GM18520 (cell line): Measurements from ENCODE around the gene ANO4.

ENCODE experiments used
- ATAC-seq: cut with Tn5 transposase; IDR thresholded peaks from one replicate; pipeline ENCODE4 v1.9.1; 2021; ENCODE audit not compliant: unreplicated experiment

ANO4 gene

DNA sequence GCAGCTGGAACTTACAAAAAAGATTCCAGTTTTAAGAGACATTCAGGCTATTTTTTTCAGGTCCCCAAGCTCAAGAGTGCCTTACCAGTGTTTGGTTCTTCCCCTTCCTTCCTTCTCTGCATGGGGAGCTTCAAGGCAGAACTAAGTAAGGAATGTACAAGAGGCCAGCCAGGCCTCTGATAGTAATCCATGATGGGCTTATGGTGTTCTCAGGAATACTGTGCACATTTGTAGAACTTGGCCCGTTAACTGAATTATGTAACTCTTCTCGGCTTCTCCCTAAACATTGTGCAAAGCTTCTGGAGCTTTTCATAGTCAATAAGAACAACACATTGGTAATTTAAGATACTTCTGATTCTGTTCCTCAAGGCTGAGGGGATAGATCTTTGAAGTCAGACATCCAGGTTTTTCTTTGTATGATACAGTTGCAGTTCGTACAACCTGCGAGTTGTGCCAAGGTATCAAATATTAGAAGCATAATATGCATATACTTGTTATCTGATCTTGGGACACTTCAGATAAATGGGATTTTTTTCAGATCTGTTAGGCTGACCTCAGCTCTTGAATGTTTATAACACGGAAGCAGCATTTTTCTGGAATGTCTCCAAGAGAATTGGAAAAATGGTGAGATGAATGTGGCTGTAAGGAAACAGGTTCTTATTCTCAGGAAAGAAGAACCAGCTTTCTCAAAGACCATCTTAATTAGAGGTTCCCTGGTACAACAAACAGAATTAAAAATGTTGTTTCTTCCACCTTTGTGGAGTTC lies 148.6 kb downstream of the ANO4 start:
- no peak for ATAC-seq

DNA sequence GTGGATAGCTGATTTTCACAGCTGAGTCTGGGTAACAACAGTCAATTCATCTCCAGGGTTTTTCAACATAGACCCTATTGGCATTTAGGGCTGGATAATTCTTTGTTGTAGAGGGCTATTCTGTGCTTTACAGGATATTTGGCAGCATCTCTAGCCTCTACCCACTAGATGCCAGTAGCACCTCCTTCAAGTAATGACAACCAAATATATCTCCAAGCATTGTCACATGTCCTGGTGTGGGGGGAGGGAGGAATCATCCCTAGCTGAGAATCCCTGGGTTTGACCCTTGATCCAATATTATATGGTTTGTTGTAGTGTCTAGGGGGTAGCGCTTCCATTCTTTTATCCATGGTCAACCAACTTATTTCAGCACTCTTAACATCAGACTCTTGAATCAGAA lies 157.2 kb downstream of the ANO4 start:
- no peak for ATAC-seq

- ATAC-seq = no peak
These were observed 158.6 kb downstream of the ANO4 start for GRCh38 chr12:100953217-100953616.

GRCh38 chr12:100953677-100954076 lies 159.1 kb downstream of the ANO4 start:
- ATAC-seq = no peak

GRCh38 chr12:100954118-100954517 lies 159.5 kb downstream of the ANO4 start:
- ATAC-seq = no peak

DNA sequence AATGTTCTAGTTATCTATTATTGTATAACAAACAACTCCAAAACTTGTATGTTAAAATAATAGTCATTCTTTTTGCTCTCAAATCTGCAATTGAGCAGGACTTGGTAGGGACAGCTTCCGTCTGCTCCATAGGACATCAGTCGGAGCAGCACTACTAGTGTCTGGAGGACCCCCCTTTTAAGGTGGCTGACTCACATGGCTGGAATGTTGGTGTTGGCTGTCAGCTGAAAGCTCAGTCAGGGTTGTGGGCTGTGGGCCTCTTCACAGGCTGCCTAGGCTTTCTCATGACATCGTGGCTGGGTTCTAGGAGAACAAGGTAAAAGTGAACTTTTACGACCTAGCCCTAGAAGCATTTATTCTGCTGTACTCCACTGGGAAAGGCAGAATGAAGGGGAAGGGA lies 160.6 kb downstream of the ANO4 start:
- ATAC-seq = no peak

DNA sequence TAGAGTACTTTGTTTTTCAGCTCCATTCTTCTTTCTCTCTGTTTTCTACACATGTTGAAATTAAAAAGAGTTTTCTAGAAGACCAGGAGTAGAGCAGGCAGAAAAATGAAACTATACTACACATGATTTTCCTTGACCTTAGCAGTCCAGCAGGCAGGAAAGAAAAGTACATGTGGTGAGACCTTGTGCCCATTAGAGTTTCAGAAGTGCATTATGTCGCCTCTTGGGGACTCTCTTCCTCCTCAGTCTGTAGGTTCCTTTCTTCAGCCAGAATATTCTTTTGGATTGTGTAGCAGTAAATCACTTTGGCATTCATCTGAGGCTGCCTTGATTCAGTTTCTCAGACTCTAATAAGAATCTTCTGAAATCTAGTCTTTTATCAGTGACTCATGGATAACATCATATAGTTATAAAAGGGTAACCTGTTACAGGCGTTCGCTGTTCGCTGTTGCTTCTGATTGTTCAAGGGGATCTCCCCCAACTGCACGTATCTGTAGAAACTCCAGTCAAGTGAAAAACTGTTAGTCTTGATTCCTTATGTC lies 161.8 kb downstream of the ANO4 start:
- no peak for ATAC-seq

- ATAC-seq = no peak
These were observed 164.9 kb downstream of the ANO4 start for GRCh38 chr12:100959481-100959880.

DNA sequence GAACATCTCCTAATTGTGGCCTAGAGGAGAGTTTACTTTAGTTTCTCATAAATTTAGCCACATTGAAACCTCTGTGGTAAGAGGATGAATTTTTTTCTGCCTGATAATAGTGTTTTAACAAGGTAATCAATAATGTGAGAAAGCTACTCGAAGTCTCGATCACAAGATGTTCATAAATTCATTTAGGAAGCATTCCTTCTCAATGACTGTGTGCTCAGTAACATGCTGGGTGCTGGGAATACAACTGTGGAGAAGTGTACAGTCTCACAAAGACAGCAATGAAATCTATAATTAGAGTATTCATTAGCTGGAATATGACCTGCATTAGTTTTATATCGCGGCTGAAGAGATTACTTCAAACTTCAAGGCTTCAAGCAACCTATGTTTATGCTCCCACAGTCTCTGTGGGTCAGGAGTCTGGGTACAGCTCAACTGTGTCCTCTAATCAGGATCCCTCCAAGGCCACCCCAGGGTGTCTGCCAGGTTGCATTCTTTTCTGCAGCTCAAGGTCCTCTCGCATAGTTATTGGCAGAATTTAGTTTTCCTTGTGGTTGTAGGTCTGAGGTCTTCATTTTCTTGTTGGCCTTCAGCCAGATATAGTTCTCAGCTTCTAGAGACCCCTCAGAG lies 167.6 kb downstream of the ANO4 start:
- ATAC-seq = no peak

DNA sequence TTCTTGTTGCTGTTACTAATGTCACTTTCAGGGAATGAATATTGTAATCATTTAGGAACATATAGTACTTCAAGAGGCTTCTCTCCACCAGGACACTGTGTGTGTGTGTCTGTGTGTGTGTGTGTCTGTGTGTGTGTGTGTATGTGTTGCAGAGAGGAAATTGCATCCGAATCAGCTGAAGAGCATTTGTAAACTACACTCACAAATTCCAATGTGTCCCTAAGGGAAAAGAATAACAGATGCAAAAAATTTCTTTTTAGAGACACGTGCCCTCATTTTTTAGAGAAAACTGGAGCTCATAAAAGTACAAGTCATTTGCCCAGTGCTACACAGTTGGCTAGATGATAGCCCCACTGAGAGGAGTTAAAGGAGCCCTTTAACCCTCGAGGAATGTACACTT lies 168.8 kb downstream of the ANO4 start:
- ATAC-seq = no peak

DNA sequence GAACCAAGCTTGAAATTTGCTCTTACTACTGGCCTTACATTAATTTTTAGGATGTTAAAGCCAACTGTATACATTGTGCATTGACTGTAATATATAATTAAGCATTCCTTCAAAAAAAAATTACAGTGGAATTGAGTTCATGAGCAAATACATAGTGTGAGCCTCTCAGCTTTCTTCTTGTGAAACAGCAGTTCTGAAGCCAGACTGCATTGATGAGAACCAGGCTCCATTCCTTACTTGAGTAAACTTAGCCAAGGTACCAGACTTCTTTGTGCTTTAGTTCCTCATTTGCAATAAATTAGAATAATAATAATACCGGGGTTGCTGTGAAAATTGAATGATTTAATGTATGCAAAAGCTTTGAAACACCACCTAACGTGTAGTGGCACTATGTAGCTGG lies 169.5 kb downstream of the ANO4 start:
- no peak for ATAC-seq

DNA sequence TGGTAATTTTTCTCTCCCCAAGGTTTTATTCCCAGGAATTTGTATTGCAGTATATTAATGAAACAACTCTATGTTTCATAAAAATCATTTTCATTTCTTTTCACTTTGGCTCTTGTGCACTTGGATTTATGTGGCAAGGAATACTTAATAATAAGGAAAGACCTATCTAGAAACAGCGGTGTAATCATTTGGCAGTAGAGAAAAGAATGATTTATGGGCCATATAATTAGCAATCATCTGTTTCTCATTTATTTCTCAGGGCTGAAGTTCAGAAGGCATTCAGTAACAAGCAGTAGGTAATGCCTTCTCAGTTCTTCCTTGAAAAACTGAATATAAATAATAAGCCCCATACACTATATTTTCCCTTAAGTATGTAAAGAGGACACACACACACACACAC lies 172.6 kb downstream of the ANO4 start:
- ATAC-seq = no peak

- ATAC-seq = no peak
These were observed 176.3 kb downstream of the ANO4 start for GRCh38 chr12:100970894-100971293.

DNA sequence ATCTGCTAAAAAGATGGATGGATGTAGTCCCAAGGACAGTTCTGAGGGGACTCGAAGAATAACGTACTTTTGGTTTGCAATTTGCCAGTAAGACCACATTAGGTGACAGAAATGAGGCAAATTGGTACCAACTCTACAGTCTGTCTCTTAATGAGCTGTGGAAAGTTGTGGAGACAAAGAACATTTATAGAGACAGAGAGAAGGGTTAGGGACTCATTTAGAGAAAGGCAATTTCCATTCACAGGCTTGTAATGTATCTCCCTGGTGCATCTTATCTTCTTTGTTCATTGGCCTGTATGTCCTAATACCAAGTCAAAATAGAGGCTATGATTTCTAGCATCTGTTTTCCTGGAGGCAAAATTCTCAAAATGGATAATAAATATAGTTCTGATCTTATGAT lies 177.5 kb downstream of the ANO4 start:
- no peak for ATAC-seq

GRCh38 chr12:100974341-100974740 lies 179.8 kb downstream of the ANO4 start:
- ATAC-seq = no peak

DNA sequence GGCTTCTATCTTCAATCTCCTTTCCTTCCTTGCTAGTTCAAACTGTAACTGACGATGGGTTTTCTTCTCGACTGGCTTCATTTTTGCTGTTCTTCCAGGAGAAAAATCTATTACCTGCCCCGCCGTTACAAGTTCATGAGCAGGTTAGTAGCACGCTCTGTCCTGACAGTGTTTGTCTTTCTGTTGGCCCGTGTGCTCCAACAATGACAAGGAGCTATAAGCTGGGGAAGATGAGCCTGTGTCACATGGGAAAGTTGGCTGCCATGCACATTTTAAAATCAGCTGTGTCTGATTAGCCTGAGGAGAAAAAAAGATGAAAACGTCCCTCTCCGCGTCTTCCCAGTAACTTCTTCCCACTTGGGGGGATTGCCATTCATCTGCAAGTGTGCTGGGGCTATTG lies 180.2 kb downstream of the ANO4 start:
- no peak for ATAC-seq

- no peak for ATAC-seq
These were observed 182.2 kb downstream of the ANO4 start for GRCh38 chr12:100976735-100977134.

GRCh38 chr12:100980856-100981255 lies 186.3 kb downstream of the ANO4 start:
- no peak for ATAC-seq

GRCh38 chr12:100982511-100983183 lies 188.1 kb downstream of the ANO4 start:
- no peak for ATAC-seq

DNA sequence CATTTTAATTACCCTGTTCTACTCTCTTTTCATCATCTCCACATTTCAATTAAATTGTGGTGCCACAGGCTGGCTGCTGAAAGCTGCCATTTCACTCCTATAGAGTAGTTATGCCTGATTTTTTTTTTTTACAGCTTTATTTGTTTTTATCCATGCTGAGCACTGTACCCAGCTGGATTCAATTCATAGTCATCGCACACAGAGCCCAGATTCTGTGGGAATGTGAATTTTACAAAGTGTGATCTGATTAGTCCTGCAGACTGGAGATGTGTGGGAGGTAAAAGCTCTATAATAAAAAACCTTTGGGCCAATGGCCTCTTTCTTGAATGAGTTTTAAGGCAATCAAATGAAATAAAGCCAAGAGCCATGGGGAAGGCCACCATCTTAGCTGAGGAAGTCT lies 190.2 kb downstream of the ANO4 start:
- no peak for ATAC-seq

DNA sequence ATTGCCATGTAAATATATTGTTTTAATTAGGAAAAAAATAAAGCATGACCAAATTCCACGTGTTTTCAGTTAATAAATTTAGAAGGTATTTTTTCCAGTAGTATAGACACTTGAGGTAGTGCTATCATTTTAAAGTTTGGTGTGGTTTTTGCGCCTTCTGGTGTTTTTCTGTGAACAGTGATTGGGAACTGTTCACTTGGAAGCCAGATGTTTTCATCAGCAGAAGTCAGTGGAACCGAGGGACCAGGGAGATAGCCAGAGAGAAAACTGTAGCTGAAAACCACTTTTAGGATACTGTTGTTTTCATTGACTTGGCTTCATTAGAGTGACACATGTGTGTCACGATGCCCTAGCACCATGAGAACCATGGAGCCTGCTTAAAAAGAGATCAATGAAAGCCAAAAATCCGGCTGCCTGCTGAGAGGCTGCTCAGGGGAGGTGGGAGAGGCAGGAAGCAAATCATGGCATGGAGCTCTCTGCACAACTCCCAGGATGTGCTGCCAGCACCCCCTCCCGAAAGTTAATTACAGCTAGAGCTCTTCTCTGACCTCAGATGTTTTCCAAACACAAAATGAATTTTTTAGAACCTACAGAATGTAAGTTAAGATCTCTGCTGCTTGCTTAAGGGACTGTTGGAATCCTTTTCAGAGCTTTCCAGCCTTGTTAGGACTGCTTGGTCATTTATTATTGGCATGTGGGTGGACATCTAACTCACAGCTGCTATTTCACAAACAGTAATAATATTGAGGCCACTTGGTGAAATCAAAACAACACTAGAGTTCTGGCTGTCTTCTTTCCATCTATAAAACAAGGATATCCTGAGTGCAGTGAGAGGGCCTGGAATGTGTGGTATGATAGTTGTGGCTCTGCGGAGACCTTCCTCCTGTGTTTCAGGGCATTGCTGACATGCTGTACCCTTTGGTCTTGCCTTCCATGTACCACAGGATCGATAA lies 192.3 kb downstream of the ANO4 start:
- no peak for ATAC-seq
